GM18867 (cell line): ENCODE data around the gene AGFG2.

ENCODE experiments used
- ATAC-seq: cut with Tn5 transposase; IDR thresholded peaks from one replicate; pipeline ENCODE4 v1.9.1; 2021; ENCODE audit warnings: mild to moderate bottlenecking, moderate library complexity; ENCODE audit not compliant: unreplicated experiment

Gene AGFG2

GRCh38 chr7:100584683-100585510 is 45.9 kb downstream of the AGFG2 start:
- ATAC-seq: no peak

- peak; percentile 27 for ATAC-seq
Measured at GRCh38 chr7:100585511-100586265, 46.7 kb downstream of the AGFG2 start, which contains the start of gene LRCH4. Gene LRCH4, minus strand, starts transcription at chr7:100586129. Its CDS starts 29 bp downstream, at chr7:100586100.

GRCh38 chr7:100586266-100587025 is 47.4 kb downstream of the AGFG2 start, which contains the start of gene FBXO24:
Gene FBXO24, plus strand, starts transcription at chr7:100586328. Its CDS starts 298 bp downstream, at chr7:100586626.
- peak; percentile 85 for ATAC-seq

GRCh38 chr7:100588438-100588837 is 49.4 kb downstream of the AGFG2 start:
- no peak for ATAC-seq

- ATAC-seq: no peak
Measured at GRCh38 chr7:100589341-100589947, 50.4 kb downstream of the AGFG2 start.

- no peak for ATAC-seq
Measured at GRCh38 chr7:100590077-100590737, 51.2 kb downstream of the AGFG2 start.

- no peak for ATAC-seq
Measured at GRCh38 chr7:100591596-100591995, 52.6 kb downstream of the AGFG2 start.

GRCh38 chr7:100595188-100595587 is 56.2 kb downstream of the AGFG2 start:
- no peak for ATAC-seq

- ATAC-seq: no peak
Measured at GRCh38 chr7:100598425-100598824, 59.4 kb downstream of the AGFG2 start.

GRCh38 chr7:100599911-100600729 is 61.1 kb downstream of the AGFG2 start:
- ATAC-seq: no peak

- no peak for ATAC-seq
Measured at GRCh38 chr7:100600730-100601038, 61.7 kb downstream of the AGFG2 start.

GRCh38 chr7:100602889-100603725 is 64.1 kb downstream of the AGFG2 start:
- no peak for ATAC-seq

GRCh38 chr7:100603726-100604027 is 64.7 kb downstream of the AGFG2 start:
- ATAC-seq: no peak

GRCh38 chr7:100604028-100604975 is 65.3 kb downstream of the AGFG2 start:
- peak; percentile 55 for ATAC-seq

- no peak for ATAC-seq
Measured at GRCh38 chr7:100604976-100605911, 66.2 kb downstream of the AGFG2 start.

GRCh38 chr7:100606313-100606712 is 67.3 kb downstream of the AGFG2 start:
- no peak for ATAC-seq

GRCh38 chr7:100607111-100607510 is 68.1 kb downstream of the AGFG2 start:
- ATAC-seq: no peak
